ENCODE measurements around the gene LYAR.
A peak's percentile ranks its signal among the peaks of the same experiment; 100 is the strongest.

The LYAR gene

GRCh38 chr4:4315461-4316149, 25.7 kb upstream of the LYAR start:
- no peak for FAIRE-seq

- FAIRE-seq = peak; percentile 63
Measured at GRCh38 chr4:4311193-4311592, 21.2 kb upstream of the LYAR start.

DNA sequence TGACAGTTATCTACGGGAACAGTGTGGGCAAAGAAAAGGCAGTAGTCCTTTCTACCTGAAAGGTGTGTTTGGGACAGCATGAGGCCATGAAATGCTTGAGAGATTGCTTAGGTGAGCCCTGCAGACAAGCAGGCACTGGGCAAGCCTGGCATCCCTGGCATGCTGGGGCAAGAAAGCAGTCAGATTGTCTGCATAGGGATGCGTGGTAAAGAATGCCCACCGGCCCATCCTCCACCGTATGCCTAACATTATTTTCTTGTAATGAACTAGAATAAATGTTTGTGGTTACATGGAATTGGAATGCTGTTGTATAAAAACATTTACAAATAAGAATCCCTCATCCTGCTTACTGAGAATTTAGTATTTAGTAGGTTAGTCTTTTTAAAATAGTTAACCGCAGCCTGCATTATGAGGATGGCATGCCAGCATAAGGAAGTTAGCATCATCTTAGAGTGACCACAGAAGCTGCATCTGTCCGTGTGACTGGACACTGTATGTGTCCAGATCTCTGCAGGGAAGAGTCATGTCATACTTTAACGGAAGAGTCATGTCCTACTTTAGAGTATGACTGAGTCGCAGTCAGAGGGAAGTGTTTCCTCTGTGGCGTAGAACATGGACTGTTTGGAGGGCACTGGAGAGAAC, 19.0 kb upstream of the LYAR start:
- FAIRE-seq = no peak

- FAIRE-seq = no peak
Measured at GRCh38 chr4:4306920-4307319, 17.0 kb upstream of the LYAR start.

- no peak for FAIRE-seq
Measured at GRCh38 chr4:4302416-4302815, 12.5 kb upstream of the LYAR start.

DNA sequence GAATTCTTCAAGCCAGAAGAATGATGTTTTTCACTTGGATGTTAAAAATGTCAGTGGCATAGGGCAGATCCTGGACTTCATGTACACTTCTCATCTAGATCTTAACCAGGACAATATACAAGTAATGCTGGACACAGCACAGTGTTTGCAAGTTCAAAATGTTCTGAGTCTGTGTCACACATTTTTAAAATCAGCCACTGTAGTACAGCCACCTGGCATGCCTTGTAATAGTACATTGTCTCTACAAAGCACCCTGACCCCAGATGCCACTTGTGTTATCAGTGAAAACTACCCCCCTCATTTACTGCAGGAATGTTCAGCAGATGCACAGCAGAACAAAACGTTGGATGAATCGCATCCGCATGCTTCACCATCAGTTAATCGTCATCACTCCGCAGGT, 12.0 kb upstream of the LYAR start:
- no peak for FAIRE-seq

DNA sequence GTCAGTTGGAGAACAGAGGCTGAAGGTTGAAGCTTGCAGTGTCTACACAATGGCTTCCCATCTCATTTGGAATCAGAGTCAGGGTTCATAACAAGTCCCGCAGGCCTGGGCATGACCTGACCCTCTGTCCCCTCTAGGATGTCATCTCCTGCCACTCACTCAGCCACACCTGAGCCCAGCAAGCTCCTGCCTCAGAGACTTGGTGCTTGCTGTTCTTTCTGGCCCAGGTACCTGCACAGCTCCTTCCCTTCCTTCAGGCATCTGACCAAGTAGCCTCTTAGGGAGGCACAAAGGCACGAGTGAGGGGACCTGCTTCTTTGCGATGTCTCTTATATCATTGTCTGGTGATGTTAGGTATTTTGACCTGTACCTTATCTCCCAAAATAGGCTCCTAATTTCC, 9.1 kb upstream of the LYAR start:
- no peak for FAIRE-seq

DNA sequence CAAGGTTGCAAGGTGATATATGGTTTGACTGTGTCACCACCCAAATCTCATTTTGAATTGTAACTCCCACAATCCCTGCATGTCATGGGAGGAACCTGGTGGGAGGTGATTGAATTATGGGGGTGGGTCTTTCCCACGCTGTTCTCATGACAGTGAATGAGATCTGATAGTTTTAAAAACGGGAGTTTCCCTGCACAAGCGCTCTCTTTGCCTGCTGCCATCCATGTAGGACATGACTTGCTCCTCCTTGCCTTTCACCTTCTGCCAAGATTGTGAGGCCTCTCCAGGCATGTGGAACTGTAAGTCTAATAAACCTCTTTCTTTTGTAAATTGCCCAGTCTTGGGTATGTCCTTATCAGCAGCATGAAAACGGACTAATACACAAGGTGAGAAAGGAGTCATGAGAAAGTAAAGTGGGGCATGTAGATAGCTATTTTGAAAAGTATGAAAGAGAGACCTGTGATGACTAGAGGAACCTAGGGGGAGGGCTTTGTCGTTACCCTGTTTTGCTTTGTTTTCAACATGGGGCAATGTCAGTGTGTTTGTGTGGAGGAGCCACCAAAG, 6.4 kb upstream of the LYAR start:
- FAIRE-seq = no peak

- FAIRE-seq = no peak
Measured at GRCh38 chr4:4293279-4293678, 3.3 kb upstream of the LYAR start.

DNA sequence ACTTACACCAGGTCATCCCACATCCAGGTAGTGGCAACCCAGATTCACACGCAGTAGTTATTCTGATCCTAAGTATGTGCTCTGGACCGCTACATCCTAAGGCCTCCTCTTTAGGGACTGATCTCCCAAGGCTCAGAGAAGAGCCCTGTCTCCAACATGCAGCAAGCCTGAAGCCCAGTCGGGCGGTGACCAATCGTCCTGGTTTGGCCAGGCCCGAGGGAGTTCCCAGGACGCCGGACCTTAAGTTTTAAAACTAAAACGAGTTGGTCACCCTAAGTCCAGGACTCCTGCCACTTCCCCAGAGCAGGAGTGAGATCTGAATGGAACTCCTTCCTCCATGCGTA, 385 bp downstream of the LYAR start:
- FAIRE-seq = no peak

- FAIRE-seq = no peak
Measured at GRCh38 chr4:4289055-4289454, 899 bp downstream of the LYAR start.

DNA sequence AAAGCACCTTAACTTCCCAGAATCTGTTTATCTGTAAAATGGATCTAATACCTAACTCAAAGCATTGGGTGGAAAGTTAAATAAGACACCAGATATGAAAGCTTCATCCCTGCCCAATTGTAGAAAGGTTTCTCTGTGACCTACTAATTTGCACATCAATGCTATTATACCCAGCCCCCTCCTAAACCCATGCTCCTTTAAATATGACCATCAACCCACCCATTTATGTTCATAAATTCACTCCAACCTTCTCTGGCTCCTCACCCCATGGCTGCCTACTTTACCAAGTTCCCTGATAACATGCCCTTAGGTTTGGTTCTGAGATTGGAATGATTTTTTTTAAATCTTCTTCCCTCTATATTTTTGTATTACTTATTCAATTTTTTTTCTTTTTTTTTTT, 1.9 kb downstream of the LYAR start:
- no peak for FAIRE-seq

GRCh38 chr4:4284827-4285618, 4.9 kb downstream of the LYAR start:
- no peak for FAIRE-seq

GRCh38 chr4:4281787-4282186, 8.2 kb downstream of the LYAR start:
- no peak for FAIRE-seq

GRCh38 chr4:4277531-4277930, 12.4 kb downstream of the LYAR start:
- no peak for FAIRE-seq

DNA sequence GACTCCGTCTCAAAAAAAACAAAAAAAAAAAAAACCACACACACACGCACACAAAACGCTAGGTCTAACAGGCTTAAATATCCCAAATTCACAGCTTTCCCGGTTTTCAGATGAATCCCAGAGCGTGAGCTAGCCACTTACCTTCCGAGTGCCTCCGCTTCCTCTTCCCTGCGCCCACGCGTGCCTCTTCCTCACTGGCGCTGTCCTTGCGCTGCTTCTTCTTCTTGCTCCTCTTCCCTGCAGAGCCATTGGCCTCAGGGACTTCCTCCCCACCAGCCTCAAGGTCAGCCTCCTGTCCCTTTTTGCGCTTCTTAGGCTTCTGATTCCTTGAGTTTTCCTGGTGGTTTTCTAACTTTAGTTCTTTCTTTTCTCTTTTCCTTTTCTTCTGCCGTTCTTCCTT, 15.7 kb downstream of the LYAR start:
- no peak for FAIRE-seq

DNA sequence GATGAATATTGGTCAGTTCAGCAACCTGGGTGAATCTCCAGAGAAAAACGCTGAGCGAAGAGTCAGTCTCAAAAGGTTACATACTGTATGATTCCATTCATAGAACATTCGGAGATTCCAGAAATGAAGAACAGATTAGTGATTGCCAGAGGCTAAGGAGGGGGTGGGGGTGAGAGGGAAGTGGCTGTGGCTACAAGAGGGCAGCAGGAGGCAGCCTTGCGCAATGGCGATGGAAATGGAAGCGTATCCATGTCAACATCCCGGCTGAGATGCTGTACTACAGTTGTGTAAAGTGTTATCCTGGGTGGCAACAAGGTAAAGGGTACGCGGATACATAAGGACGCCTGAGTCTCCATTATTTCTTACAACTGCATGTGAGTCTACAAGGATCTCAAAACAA, 18.0 kb downstream of the LYAR start:
- FAIRE-seq = no peak

GRCh38 chr4:4270529-4270928, 19.4 kb downstream of the LYAR start:
- FAIRE-seq = no peak

GRCh38 chr4:4269856-4270255, 20.1 kb downstream of the LYAR start:
- FAIRE-seq = no peak

GRCh38 chr4:4269331-4269731, 20.6 kb downstream of the LYAR start:
- no peak for FAIRE-seq

DNA sequence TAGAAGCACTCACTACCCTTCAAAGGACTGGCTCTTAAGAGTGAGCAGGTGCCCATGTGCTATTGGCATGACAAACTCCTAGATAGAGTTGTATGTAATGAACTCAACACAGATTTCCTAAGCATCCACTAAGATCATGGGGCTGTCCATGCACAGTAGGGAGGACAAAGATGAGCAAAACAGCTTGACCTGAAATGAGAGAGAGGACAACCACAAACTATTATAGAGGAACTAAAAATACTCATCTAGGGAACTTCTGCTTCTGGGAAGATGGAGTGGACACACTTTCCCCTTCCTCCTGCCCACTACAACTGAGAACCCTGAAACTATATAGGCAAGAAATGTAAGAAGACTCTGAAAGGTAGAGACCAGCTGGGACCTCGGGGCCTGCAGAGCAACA, 21.2 kb downstream of the LYAR start:
- no peak for FAIRE-seq

DNA sequence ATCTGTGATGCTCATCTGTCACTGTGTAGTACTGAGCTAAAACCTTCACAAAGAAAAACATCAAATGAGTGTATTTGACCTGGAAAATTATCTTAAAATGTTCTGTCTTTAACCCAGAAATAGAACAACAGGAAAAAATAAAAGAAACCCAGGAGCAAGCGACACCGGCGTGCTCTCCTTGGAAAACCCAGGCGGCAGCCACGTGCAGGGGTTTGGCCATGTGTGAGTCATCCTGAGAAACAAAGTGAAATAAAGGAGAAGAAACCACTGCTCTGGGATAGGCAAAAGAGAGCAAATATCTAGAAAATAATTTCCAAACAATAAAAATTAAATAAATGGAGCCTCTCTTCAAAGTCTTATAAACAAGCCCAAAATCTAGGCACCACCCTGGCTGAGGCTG, 22.0 kb downstream of the LYAR start:
- FAIRE-seq = no peak

DNA sequence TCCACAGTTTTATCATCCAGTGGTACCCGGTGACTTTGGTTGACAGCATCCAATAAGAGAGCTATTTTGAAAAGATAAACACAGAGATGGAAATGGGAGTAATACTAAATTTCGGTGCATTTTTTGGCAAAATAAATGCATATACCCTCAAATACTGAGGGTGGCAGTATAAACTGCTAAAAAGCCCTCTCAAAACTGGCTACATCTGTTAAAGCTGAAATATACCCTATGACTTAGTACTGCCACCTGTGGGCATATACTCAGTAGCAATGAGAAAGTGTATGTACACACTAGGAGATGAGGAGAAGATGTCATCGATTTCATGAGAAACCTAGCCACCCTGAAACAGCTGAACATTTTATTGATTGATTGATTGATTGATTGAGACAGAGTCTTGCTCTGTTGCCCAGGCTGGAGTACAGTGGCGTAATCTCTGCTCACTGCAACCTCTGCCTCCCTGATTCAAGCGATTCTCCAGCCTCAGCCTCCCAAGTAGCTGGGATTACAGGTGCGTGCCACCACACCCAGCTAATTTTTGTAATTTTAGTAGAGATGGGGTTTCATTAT, 29.7 kb downstream of the LYAR start:
- peak; percentile 95 for FAIRE-seq

Data from G401.6 (cell line).